Keratinocyte (primary cell): ENCODE results near the gene ANAPC5. TPM values are rescaled to one million over a fixed set of nuclear protein-coding genes. Genes with fewer than 3 reads are reported as not detected.

Experiments used
- DNase-seq: peaks from one replicate; pipeline ENCODE4 v3.0.0-alpha.2; 2011; ENCODE audit warnings: low read depth, missing footprints, low spot score
- FAIRE-seq: peaks from 2 replicates; lab custom pipeline; 2011; peaks lifted over from hg19 to GRCh38; lab: Jason Lieb, UNC
- H2AFZ ChIP-seq: 2 replicates; pipeline ENCODE4 v1.6.0; 2012; ENCODE audit warnings: low read length, control low read depth, inconsistent platforms; ENCODE audit not compliant: control insufficient read depth
- H3K27ac ChIP-seq: 2 replicates; pipeline ENCODE4 v1.5.1; 2011; ENCODE audit warnings: low read length; ENCODE audit not compliant: control insufficient read depth, insufficient read depth
- H3K27me3 ChIP-seq: 3 replicates; pipeline ENCODE4 v1.6.0; 2011; ENCODE audit warnings: low read length; ENCODE audit not compliant: control insufficient read depth, insufficient read depth; ENCODE audit errors: extremely low read depth
- H3K36me3 ChIP-seq, 2 experiments: 2 replicates in 1 of 2; 3 replicates in 1 of 2; pipeline ENCODE4 v1.5.1; 2011; ENCODE audit warnings: low read length in 2 of 2, mild to moderate bottlenecking in 1 of 2; ENCODE audit not compliant: control insufficient read depth in 2 of 2, insufficient read depth in 2 of 2; ENCODE audit errors: extremely low read depth in 1 of 2
- H3K4me1 ChIP-seq: 3 replicates; pipeline ENCODE4 v1.5.1; 2011; ENCODE audit warnings: low read length; ENCODE audit not compliant: control insufficient read depth, insufficient read depth; ENCODE audit errors: extremely low read depth
- H3K4me2 ChIP-seq: 3 replicates; pipeline ENCODE4 v1.6.0; 2011; ENCODE audit warnings: low read depth, low read length; ENCODE audit not compliant: control insufficient read depth, insufficient read depth; ENCODE audit errors: extremely low read depth
- H3K4me3 ChIP-seq, 3 experiments: fragments of 200-600 bp in 1 of 3; sonication (generic) in 1 of 3; 2 replicates in 2 of 3; 3 replicates in 1 of 3; pipeline ENCODE4 v1.5.1; 2011 to 2016; ENCODE audit warnings: low read length in 3 of 3, mild to moderate bottlenecking in 3 of 3, control low read depth in 2 of 3, inconsistent platforms in 1 of 3, low read depth in 1 of 3, mixed read lengths in 1 of 3, mixed run types in 1 of 3, moderate library complexity in 1 of 3; ENCODE audit not compliant: control insufficient read depth in 2 of 3, insufficient read depth in 2 of 3; ENCODE audit errors: extremely low read depth in 1 of 3
- H3K79me2 ChIP-seq: 2 replicates; pipeline ENCODE4 v1.6.0; 2012; ENCODE audit warnings: low read length; ENCODE audit not compliant: control insufficient read depth, insufficient read depth
- H3K9ac ChIP-seq: 3 replicates; pipeline ENCODE4 v1.6.0; 2011; ENCODE audit warnings: low read length; ENCODE audit not compliant: control insufficient read depth, insufficient read depth; ENCODE audit errors: extremely low read depth
- H3K9me1 ChIP-seq: 3 replicates; pipeline ENCODE4 v1.6.0; 2011; ENCODE audit warnings: low read length; ENCODE audit not compliant: control insufficient read depth, insufficient read depth; ENCODE audit errors: extremely low read depth
- H3K9me3 ChIP-seq: 2 replicates; pipeline ENCODE4 v1.5.1; 2012; ENCODE audit warnings: low read depth, low read length; ENCODE audit not compliant: control insufficient read depth
- H4K20me1 ChIP-seq: 3 replicates; pipeline ENCODE4 v1.6.0; 2011; ENCODE audit warnings: low read length; ENCODE audit not compliant: control insufficient read depth, insufficient read depth; ENCODE audit errors: extremely low read depth
- CTCF ChIP-seq, 3 experiments: IDR thresholded peaks in 1 of 3; conservative IDR thresholded peaks in 1 of 3; optimal IDR thresholded peaks in 1 of 3; 2 replicates in 2 of 3; 3 replicates in 1 of 3; pipeline versions ENCODE3 to v1.5.1; 2011; ENCODE audit warnings: low read length in 3 of 3, mild to moderate bottlenecking in 3 of 3, moderate library complexity in 2 of 3, control low read depth in 1 of 3, inconsistent platforms in 1 of 3; ENCODE audit not compliant: insufficient read depth in 2 of 3; ENCODE audit errors: extremely low read depth in 1 of 3
- EZH2 ChIP-seq: IDR thresholded peaks from one replicate; pipeline ENCODE4 v1.6.1; 2012; ENCODE audit warnings: inconsistent platforms, mild to moderate bottlenecking, low read length, moderate library complexity
- dilution Hi-C: fragments of 300-500 bp; cut with MboI; formaldehyde crosslinking; loops from one replicate; pipeline ENCODE4 v1.7.0; 2020; ENCODE audit warnings: low sequenced_read_pairs; ENCODE audit not compliant: extremely low pct_ligation_motif_present
- polyA plus RNA-seq, 5 experiments: library from polyadenylated mRNA; depleted of rRNA in 3 of 5; stranded (reverse) in 3 of 5; stranded (forward) in 1 of 5; unstranded in 1 of 5; fragments of >200 nt; gene quantifications; 1 replicate in 1 of 5; 2 replicates in 3 of 5; 3 replicates in 1 of 5; pipeline versions ENCODE4 v1.2.1 to v1.2.3, GENCODE V29; 2011 to 2012; ENCODE audit warnings: missing spikeins in 2 of 5, low read depth in 1 of 5, low replicate concordance in 1 of 5

The ANAPC5 gene
- polyA plus RNA-seq, 1 donor (not counting 4 experiments of a cell fraction or from before 2014, with no cell fraction given): 115 TPM

DNA sequence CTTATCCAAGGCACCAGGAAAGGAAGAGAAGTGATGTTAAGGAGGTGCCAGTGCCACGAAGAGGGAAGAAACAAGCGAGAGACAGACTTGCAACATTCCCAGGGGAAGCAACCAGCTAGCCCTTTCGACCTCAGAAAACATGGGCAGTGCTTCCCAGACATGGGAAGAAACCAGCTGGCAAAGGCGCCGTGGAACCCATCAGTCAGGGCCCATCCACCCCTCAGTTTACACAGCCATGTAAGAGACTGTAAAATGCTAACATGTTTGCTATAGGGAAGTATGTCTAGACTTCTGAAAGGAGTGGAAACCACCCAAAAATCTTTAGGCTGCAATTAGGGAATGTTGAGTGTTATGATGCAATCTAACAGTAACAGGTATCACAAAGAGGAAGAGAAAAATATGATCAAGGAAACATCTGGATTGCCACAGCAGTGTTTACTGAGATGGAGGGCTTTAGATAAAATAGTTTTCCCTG lies 26.3 kb downstream of the ANAPC5 start:
- Histone ChIP-seq H3K9me3 (no peaks in the 10 kb centered on the region), H3K79me2 (no peaks in the 10 kb centered on the region), H3K4me1 (no peaks in the 10 kb centered on the region), H3K4me2 (no peak overlapping the region), H3K9ac (no peak overlapping the region), H3K4me3 (no peak overlapping the region), H3K27ac (no peak overlapping the region), H2AFZ (no peak overlapping the region), H3K27me3 (no peaks in the 10 kb centered on the region), H4K20me1 (no peaks in the 10 kb centered on the region), H3K36me3 (peaks cover 20 to 24% of the 10 kb centered on the region in 2 experiments), H3K9me1 (no peaks in the 10 kb centered on the region)
- FAIRE-seq (no peak), DNase-seq (no peak)
- TF ChIP-seq EZH2 (no peak), CTCF (optimal IDR thresholded peaks at IDR 0.05 in 1 of 3, IDR thresholded peaks at IDR 0.05 in 1 of 3, conservative IDR thresholded peaks at IDR 0.05 in 1 of 3; ENCODE audit: extremely low read depth in 1 of 3, insufficient read depth in 2 of 3, low read length in 3 of 3) (no peak)
- dilution Hi-C loops: no loop called here

GRCh38 chr12:121323908-121324307 lies 28.3 kb downstream of the ANAPC5 start:
- H3K4me2 ChIP-seq: no peak overlapping the region
- no peaks in the 10 kb centered on the region for H3K27me3 ChIP-seq
- peaks cover 14 to 20% of the 10 kb centered on the region in 2 experiments for H3K36me3 ChIP-seq
- DNase-seq (no peak), FAIRE-seq (no peak)
- H4K20me1 ChIP-seq: no peaks in the 10 kb centered on the region
- H3K27ac ChIP-seq: no peak overlapping the region
- H3K4me1 ChIP-seq: no peaks in the 10 kb centered on the region
- H3K4me3 ChIP-seq: no peak overlapping the region
- no peak for TF ChIP-seq CTCF (optimal IDR thresholded peaks at IDR 0.05 in 1 of 3, IDR thresholded peaks at IDR 0.05 in 1 of 3, conservative IDR thresholded peaks at IDR 0.05 in 1 of 3; ENCODE audit: extremely low read depth in 1 of 3, insufficient read depth in 2 of 3, low read length in 3 of 3)
- no peak for TF ChIP-seq EZH2
- no peak overlapping the region for H3K9ac ChIP-seq
- H3K9me1 ChIP-seq: no peaks in the 10 kb centered on the region
- H3K79me2 ChIP-seq: no peaks in the 10 kb centered on the region
- H2AFZ ChIP-seq: no peak overlapping the region
- H3K9me3 ChIP-seq: no peaks in the 10 kb centered on the region
- dilution Hi-C loops: no loop called here
